ENCODE data around the gene GMEB2.
"Not testable (repeated sequence)": the region's sequence is repeated elsewhere in the genome, so short reads cannot be mapped to it uniquely, and the experiment has no call there.

Gene GMEB2

DNA sequence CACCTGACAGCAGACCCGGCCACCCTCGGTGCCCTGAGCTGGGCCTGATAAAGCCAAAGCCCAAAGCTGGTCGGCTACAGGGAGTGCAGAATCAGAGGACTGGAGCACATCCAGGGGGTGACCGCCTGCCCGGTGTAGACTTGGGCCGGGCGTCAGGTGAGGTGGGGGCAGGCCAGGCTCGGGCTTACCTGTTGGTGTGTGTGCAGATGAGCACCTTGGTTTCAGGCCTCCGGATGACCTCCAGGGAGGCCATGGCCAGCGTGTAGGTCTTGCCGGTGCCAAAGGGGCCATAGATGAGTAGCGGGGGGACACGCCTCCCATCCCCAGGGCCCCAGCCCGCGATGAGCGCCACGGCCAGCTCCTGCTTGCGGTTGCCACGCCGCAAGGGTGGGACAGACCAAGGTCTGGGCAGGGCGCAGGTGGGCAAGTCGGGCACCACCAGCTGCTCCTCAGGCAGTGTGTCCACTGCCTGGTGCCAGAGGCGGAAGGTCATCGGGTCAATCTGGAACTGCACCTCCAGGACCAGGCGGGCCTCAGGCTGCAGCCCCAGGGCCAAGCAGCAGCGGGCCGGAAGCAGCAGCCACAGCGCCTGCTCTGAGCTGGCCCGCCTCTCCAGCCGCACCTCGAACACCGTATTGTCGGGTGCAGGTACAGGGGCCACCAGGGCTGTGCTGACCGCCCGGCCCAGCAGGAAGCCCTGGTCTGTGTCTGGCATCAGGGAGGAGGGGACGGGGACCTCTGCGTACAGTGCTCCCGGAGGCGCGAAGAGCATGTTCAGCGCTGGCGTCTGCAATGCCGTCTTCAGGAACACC, 58.5 kb downstream of the GMEB2 start:
- no peak for DNase-seq

DNA sequence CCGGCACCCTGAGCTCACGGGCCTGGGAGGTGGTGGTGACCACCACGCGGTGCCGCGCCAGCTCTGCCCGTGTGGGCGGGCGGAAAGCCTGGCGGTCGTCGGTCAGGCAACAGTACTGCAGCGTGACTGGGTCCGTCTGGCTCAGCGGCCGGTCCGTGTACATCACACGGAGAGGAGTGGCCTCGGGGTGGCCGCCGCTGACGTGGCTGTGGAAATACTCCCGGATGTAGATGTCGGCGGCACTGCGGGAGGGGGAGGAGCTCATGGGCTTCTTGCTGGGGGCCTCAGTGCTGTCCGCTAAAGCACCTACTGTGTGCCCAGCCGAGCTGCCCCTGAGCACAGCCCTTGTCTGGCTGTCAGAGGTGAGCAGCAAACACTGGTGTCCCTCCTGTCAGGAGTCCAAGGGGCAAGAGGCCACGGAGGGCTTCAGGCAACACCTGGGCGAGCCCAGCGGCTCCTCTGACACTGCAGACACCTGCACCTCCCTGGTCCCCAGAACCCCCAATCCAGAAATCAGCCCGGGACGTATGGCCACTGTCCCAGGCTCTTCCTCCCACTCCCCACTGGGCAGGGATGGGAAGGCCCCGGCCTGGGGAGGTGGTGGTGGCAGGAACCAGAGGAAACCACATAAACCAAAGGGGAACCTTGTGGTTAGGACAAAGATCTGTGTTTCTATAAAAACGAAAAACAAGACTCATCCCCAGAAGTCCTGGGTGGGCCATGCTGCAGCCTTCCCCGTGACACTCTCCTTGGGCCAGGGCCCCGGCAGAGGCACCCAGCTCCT, 59.3 kb downstream of the GMEB2 start:
- DNase-seq: peak; percentile 78

DNA sequence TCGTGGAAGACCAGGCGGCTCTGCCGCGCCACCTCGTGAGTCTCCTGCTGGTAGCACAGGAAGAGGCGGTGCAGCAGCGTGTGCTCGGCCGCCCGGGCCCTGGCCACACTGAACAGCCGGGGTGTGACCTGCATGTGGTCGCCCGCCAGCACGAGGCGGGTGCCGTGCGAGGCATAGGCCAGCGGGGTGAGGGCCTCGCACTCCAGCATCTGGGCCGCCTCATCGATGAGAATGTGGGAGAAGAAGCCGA, 59.8 kb downstream of the GMEB2 start:
- no peak for DNase-seq

DNA sequence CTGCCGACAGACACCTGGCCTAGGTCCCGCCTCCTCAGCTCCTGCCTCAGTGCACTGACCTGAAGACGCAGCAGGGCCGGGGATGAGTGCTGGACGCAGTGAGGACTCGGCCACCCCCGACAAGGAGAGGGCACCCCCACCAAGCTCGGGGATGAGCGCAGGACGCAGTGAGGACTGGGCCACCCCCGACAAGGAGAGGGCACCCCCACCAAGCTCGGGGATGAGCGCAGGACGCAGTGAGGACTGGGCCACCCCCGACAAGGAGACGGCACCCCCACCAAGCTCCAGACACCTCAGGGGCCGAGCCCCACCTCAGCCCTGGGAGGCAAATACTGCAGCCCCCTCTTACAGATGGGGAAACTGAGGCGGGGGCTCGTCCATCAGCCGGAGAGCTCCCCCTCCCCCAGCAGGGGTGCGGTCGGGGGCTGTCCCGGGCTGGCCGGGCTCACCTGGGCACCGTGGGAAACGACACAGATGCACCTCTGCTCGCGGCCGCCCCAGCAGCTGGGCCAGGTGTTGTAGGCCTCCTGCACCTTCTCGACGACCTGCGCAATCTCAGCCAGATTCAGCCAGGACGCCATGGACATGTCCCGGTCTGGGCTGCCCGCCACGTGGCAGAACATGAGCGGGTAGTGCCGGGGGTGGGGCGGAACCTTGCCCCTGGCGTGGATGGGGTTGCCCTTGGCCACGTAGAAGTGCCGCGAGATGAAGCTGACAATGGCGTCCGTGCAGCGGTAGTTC, 60.3 kb downstream of the GMEB2 start:
- DNase-seq: no peak

DNA sequence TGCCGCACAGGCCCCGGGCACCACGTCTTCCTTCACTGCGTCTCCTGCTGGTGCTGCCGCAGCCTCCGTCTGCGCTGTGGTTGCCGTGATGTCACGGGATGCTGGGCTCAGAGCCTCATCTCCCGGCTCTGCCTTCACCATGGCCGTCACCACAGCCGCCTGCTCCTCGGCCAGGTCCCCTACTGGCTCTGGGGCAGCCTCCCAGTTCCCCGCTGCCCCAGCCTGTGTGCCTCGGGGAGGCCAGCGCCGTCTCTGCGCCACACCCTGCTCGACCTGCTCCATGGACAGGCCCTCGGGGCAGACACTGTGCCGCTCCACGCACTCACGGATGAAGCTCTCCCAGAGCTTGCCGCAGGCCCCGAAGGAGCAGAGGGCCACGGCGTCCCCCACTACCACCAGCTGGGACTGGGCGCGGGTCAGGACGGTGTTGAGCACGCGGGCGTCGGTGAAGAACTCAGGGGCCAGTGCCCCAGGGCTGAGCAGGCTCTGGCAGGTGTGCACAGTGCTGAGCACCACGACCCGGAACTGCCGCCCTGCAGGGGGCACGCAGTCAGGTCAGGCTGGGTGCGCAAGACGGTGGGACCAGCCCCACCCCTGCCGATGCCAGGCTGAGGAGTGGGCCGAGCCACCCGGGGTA, 61.1 kb downstream of the GMEB2 start:
- no peak for DNase-seq

DNA sequence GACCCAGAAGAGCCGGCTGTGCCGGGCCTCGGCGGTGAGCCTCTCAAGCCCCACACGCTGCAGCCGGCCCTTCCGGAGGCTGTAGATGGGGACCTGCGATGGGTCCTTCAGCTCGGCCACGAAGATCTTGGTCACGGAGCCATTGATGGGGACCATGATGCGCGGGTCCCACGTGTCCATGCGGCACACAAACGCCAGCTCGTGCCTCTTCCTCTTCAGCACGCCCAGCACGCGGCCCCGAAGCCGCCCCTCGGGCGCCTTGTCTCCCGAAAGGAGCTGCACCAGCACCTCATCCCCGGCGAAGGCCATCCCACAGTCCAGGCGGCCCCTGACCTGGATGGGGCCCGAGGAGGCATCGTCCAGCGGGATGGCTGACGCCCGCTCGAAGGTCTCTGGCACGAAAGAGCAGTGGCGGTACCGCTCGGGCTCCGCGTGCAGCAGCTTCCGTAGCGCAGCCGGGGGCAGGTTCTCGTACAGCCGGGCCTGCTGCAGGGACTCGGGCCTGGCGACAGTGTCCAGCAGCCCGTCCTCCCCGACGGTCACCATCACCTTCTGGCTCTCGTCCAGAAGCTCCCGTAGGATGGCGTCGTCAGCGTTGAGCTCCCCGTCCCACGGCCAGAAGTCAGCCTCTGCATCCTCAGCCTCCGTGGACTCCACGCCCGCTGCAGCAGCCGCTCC, 61.7 kb downstream of the GMEB2 start:
- DNase-seq: no peak

DNA sequence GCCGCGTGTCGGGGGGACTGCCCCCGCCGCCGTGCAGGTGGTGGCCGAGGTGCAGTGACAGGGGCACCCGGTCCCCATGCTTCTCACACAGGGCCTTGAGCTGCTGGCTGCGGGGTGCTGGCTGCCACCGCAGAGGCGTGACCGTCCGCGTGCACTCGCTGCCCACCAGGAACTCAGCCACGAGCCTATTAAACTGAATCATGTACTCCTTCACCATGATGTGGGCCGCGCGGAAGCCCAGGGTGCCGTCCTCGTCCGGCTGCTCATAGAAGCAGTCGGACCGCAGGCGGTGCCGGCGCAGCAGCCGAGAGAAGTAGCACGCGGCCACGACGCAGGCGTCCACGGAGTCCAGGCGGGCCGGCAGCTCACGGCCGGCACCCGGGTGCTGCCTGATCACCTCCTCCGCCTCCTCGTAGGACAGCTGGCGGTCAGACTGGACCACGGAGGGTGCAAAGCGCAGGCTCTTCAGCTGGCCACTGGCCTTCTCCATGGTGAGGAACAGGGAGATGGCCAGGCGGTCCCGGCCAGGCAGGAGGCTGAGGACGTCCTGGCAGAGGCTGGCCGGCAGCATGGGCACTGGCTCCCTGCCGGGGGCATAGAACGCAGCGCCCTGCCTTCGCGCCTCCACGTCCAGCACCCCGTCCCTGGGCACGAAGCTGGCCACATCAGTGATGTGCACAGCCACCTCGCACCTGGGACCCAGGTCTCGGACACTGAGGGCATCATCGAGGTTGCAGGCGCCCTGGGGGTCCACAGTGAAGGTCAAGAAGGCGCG, 62.7 kb downstream of the GMEB2 start:
- DNase-seq: no peak

DNA sequence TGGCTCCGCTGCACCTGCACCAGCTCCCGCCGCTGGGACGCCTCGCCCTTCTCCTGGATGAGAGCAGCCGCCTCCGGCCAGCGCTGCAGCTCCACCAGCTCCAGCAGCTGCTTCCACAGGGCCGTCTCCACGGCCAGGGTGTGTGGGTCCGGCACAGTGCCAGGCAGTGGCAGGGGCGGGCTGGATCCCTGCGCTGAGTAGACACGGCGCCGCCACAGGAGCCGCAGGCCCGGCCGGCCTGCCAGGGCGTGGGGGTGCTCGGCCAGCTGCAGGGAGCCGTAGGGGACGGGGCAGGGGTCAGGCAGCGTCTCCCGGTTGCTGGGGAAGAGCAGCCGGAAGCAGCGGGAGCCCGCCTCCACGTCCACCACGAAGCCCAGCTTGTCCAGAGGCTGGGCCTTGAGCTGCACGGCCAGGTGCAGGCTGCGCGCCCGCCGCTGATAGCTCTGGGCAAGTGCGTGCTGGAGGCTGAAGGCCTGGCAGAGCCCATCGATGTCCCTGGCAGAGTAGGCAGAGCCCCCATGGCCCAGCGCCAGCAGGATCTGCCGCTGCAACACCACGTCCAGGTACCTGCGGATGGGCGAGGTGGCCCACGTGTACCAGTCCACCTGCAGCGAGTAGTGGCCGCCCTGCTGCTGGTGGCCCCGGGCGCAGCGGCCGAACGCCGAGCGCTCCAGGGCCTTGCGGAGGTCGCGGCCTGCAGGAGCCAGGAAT, 63.5 kb downstream of the GMEB2 start:
- no peak for DNase-seq

DNA sequence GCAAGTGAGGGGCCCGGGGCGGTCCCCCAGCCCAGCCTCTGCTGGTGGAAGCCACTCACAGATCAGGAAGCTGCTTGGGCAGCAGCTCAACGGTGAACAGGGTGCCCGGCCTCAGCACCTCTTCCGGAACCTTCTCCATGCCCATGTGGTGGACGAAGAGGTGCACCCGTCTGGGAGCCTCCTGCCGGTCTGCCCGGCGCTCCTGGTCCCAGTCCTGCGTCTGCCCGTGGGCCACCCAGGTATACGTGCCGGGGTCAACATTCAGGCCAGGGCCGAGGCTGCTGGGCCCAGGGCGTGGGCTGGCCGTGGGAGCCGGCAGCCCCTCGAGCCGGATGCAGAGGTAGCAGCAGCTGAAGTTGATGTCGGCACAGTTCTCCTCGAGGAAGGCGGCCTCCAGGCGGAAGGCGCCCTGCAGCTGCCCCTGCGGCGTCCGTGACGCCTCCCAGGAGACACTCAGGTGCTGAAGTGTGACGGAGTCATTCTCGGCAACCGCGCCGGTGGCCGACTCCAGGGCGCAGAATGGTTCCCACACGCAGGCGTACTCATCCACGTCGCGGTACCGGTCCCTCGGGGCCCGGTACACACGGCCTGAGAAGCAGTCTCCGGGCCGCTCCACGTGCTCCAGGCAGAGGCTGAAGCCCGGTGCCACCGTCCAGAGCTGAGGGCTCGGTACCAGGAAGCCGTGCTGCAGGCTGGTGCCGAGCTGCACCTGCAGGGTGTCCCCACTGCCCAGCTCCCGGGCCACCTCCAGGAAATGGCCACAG, 64.3 kb downstream of the GMEB2 start:
- DNase-seq: no peak

DNA sequence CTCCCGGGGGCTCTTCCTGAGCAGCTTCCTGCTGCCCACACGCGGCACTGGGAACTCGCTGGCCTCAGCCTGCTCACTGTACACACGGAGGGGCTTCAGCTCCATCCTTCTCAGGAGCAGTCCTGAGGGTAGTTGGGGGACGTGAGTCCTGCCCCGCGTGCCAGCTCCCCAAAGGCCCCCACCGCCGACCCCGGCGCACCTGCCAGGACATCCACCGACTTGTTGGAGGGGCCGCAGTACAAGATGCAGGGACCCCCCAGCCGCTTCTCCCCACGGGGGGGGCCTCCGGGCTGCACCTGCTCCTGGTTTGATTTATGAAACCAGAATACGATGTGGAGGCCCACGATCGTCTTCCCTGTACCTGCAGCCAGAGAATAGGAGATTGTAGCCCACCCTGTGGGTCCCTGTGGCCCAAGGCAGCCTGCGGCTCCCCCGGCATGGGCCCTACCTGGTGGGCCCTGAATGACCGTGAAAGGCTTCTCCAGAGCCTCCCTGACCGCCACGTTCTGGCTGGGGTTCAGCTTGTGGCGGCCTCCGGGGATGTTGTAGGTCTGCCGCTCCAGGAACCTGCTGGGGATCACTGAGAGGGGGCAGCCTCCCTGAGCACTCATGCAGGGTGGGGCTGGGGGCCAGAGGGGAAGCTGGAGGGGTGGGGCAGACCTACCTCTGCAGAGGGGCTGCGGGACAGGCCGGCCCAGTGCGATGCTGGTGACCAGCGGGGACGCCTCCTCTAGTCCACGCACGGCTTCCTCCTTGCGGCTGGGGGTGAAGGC, 65.1 kb downstream of the GMEB2 start:
- no peak for DNase-seq

DNA sequence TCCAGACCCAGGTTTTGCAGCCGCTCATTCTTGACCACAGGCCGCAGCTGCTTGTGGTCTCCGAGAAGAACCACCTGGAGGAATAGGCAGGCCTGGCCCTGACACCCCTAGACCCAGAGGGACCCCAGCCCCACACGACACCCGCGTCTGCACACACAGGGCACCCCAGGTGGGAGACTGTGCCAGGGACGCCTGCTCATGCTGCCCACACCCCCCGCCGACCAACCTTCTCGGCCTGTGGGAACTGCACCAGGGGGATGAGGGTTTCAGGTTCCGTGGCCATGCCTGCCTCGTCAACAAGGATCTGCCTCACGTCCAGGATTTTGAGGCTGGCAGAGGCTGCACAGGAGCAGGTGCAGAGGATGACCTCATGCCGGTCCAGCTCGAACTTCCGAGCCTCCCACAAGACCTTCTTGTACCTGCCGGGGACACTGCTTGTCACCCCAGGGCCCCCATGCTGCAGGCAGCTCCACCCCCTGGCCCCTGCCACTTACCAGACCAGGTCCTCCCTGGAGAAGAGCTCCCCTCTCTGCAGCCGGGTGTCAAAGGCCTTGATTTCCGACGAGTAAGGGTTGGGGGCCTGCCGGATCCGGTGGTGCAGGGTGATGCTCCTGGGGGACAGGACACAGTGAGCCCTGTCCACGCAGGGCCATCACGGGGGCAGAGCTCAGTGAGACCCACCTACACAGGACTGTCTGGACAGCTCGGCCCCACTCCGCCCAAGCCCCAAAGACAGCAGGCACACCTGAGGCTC, 65.9 kb downstream of the GMEB2 start:
- no peak for DNase-seq

DNA sequence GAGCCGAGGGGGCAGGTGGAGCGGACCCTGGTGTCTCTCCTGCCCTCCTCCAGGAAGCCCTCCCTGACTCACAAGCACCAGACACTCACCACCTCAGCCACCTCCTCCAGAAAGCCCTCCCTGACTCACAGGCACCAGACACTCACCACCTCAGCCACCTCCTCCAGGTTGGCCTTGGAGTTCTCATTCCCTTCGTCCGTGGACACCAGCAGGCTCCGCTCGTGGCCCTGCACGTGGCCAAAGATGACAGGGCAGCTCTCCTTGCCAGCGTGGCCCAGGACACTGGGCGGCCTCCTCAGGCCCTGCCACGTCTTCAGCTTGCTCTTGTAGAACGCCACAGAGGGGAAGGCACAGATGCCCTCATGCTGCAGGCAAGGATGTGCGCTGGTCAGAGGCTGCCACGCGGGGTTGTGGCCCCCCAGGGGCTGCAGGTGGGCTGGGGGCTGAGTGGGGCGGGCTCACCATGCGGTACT, 66.5 kb downstream of the GMEB2 start:
- DNase-seq: no peak

DNA sequence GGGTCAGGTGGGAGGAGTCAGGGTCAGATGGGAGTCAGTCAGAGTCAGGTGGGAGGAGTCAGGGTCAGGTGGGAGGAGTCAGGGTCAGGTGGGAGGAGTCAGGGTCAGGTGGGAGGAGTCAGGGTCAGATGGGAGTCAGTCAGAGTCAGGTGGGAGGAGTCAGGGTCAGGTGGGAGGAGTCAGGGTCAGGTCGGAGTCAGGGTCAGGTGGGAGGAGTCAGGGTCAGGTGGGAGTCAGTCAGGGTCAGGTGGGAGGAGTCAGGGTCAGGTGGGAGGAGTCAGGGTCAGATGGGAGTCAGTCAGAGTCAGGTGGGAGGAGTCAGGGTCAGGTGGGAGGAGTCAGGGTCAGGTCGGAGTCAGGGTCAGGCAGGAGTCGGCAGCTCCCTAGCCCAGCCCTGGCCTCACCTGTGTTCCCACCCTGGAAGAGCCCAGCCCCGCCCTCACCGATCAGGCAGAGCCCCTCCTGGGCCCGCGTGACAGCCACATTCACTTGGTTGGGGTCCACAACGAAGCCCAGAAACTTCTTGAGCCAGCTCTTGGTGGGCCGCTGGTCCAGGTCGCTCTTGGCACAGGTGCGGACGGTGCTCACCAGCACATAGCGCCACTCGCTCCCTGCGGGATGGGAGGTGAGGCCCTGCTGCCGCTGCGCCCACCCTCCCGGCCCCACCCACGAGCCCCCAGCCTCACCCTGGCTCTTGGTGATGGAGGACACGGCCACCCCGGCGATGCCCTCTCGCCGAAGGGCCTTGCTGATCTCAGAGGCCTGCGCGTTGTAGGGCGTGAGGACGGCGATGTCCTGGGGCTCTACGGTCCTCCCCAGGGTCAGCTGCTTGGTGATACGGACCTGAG, 67.2 kb downstream of the GMEB2 start:
- not testable (repeated sequence) for DNase-seq

DNA sequence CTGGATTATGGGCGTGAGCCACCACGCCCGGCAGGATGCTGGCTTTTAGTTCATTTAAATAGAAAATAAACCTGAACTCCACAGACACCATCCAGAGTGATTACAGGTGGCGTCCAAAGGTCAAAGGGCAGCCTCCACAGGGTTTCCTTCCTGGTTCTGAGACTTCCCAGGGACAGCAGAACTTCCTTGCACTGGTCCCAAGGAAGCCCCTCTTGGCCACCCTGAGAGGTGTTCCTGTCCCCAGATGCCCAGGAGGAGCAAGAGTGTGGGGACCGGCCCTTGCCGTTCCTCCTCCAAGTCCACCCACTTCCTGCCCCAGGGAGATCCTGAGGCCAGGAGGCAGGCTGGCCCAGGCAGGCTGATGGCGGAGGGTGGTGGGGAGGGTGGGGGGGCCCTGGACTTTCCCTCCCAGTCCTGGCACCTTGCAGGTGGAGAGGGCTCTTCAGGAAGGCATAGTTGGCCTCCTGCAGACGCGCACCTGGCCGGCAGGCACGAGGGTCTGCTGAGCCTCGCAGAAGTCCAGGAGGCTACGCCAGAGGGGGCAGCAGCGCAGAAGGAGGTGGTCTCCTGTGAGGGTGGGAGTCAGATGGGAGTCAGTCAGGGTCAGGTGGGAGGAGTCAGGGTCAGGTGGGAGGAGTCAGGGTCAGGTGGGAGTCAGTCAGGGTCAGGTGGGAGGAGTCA, 68.0 kb downstream of the GMEB2 start:
- no peak for DNase-seq

DNA sequence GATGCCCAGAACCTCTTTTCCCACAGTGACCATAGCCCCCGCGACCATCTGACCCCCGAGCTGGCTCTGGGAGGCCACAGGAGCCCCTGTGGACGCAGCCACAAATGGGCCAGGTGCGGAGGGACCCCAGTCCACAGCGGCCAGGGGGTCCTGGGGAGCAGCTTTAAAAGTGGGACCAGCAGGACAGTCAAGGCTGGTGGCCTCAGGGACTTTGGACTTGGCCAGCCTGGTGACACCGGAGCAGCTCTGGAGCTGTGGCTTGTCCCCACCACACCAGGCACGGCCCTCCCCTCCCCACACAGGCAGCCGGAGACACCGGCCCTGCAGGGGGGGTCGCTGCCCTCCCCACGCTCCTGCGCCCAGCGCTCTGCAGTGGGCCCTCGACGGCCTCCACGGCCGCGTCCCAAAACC, 69.4 kb downstream of the GMEB2 start:
- no peak for DNase-seq

DNA sequence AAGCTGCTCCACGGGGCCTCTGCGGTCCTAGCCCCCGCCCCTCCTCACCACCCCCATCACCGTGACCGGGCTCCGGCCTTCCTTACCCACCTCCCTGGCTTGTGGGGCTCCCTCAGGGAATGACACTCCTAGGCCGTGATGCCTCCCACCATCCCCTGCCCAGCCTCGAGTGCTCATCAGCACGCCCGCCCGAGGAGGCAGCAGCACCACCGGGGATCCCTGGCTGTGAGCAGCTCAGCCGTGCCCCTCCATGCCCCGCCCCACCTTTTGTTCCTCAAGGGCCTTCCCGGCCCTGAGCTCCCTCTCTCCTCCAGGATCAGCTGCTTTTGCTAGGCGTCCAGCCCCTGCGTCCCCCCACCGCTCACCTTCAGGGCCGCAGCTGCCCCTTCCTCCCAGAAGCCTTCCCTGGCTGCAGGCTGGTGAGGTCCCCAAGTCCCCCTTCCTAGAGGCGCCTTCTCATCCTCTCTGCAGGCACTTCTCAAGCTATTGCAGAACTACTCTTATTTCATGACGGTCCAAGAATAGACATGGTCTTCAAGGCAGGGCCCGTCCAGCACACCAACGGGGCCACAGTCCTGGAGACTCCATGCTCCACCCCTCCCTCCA, 69.9 kb downstream of the GMEB2 start:
- DNase-seq: no peak
